Neural cell (in vitro differentiated cells): ENCODE results near the gene STARD9. TPM values are rescaled to one million over a fixed set of nuclear protein-coding genes. Genes with fewer than 3 reads are reported as not detected.

Source experiments
- H2AFZ ChIP-seq: fragments of 200-600, 300-800 bp; sonication (generic), shearing (Covaris generic); 2 replicates; pipeline ENCODE4 v1.6.0; 2014; ENCODE audit warnings: low read depth, mild to moderate bottlenecking, antibody characterized with exemption, low read length, moderate library complexity
- H3F3A ChIP-seq: fragments of 200-600 bp; shearing (Covaris generic); 2 replicates; pipeline ENCODE4 v1.6.1; 2016; ENCODE audit warnings: mild to moderate bottlenecking, moderate library complexity, mixed read lengths, antibody characterized with exemption, low read length; ENCODE audit not compliant: insufficient read depth, poor library complexity, severe bottlenecking
- H3K27ac ChIP-seq: fragments of 200-600, 300-800 bp; sonication (generic), shearing (Covaris generic); 2 replicates; pipeline ENCODE4 v1.5.1; 2014; ENCODE audit warnings: mild to moderate bottlenecking, low read length, moderate library complexity
- H3K27me3 ChIP-seq: fragments of 300-800, 200-600 bp; sonication (generic), shearing (Covaris generic); 2 replicates; pipeline ENCODE4 v1.6.0; 2014; ENCODE audit warnings: mild to moderate bottlenecking, low read depth, low read length, moderate library complexity; ENCODE audit not compliant: insufficient read depth
- H3K36me3 ChIP-seq: fragments of 300-800, 200-600 bp; sonication (generic), shearing (Covaris generic); 2 replicates; pipeline ENCODE4 v1.5.1; 2014; ENCODE audit warnings: mild to moderate bottlenecking, antibody characterized with exemption, low read length, moderate library complexity; ENCODE audit not compliant: insufficient read depth
- H3K4me2 ChIP-seq: fragments of 300-800, 200-600 bp; sonication (generic), shearing (Covaris generic); 2 replicates; pipeline ENCODE4 v1.6.0; 2014; ENCODE audit warnings: mild to moderate bottlenecking, low read length
- H3K4me3 ChIP-seq: fragments of 300-800, 200-600 bp; sonication (generic), shearing (Covaris generic); 2 replicates; pipeline ENCODE4 v1.5.1; 2014; ENCODE audit warnings: mild to moderate bottlenecking, low read length, moderate library complexity
- H3K79me2 ChIP-seq: fragments of 200-600 bp; shearing (Covaris generic); replicated peaks from 2 replicates; pipeline ENCODE4 v1.6.0; 2014; ENCODE audit warnings: mild to moderate bottlenecking, low read length, moderate library complexity; ENCODE audit not compliant: insufficient read depth
- H3K9ac ChIP-seq: fragments of 300-800, 200-600 bp; sonication (generic), shearing (Covaris generic); 2 replicates; pipeline ENCODE4 v1.6.1; 2016; ENCODE audit warnings: mild to moderate bottlenecking, low read length, mixed read lengths
- H3K9me2 ChIP-seq: fragments of 200-600 bp; shearing (Covaris generic); 2 replicates; pipeline ENCODE4 v1.6.1; 2016; ENCODE audit warnings: mild to moderate bottlenecking, low read length, mixed read lengths; ENCODE audit not compliant: insufficient read depth
- H3K9me3 ChIP-seq: fragments of 200-600, 300-800 bp; sonication (generic), shearing (Covaris generic); 2 replicates; pipeline ENCODE4 v1.6.1; 2016; ENCODE audit warnings: mild to moderate bottlenecking, mixed run types, low read length, moderate library complexity, mixed read lengths
- H4K20me1 ChIP-seq: fragments of 200-600 bp; shearing (Covaris generic); 2 replicates; pipeline ENCODE4 v1.6.1; 2016; ENCODE audit warnings: mild to moderate bottlenecking, mixed run types; ENCODE audit not compliant: insufficient read depth
- EP300 ChIP-seq: fragments of 450-650 bp; conservative IDR thresholded peaks from 2 replicates; pipeline ENCODE4 v1.6.1; 2014; ENCODE audit warnings: antibody characterized with exemption, mild to moderate bottlenecking, moderate library complexity; ENCODE audit not compliant: poor library complexity, severe bottlenecking
- EZH2 ChIP-seq: fragments of 200-600, 300-800 bp; shearing (Covaris generic), sonication (generic); IDR thresholded peaks from 2 replicates; pipeline ENCODE4 v1.6.1; 2014; ENCODE audit warnings: antibody characterized with exemption, low read length, borderline replicate concordance, mild to moderate bottlenecking; ENCODE audit not compliant: insufficient read depth, poor library complexity, severe bottlenecking
- MXI1 ChIP-seq: fragments of 450-650 bp; conservative IDR thresholded peaks from 2 replicates; pipeline ENCODE4 v1.6.1; 2014; ENCODE audit warnings: antibody characterized with exemption, mild to moderate bottlenecking; ENCODE audit not compliant: poor library complexity, severe bottlenecking
- POLR2AphosphoS5 ChIP-seq: IDR thresholded peaks from 2 replicates; pipeline ENCODE4 v1.6.1; 2012
- RAD21 ChIP-seq: fragments of 450-650 bp; conservative IDR thresholded peaks from 2 replicates; pipeline ENCODE4 v1.6.1; 2014; ENCODE audit warnings: antibody characterized with exemption, mild to moderate bottlenecking, moderate library complexity
- SMC3 ChIP-seq: fragments of 450-650 bp; conservative IDR thresholded peaks from 2 replicates; pipeline ENCODE4 v1.6.1; 2014; ENCODE audit warnings: antibody characterized with exemption, mild to moderate bottlenecking, moderate library complexity; ENCODE audit not compliant: poor library complexity
- TAF1 ChIP-seq: IDR thresholded peaks from 2 replicates; pipeline ENCODE4 v1.6.1; 2012; ENCODE audit warnings: low read depth
- polyA plus RNA-seq: library from polyadenylated mRNA; depleted of rRNA; stranded (reverse); fragments of >200 nt; gene quantifications from 2 replicates; pipeline ENCODE4 v1.2.3, GENCODE V29; 2014
- TF ChIP-seq, protein P1 (sequence below): fragments of 450-650 bp; IDR thresholded peaks from 2 replicates; pipeline ENCODE4 v1.5.1; 2014; ENCODE audit warnings: antibody characterized with exemption, mild to moderate bottlenecking, moderate library complexity; ENCODE audit not compliant: poor library complexity, severe bottlenecking
- TF ChIP-seq, protein P2 (sequence below): IDR thresholded peaks from 2 replicates; pipeline ENCODE4 v1.6.1; 2012; ENCODE audit warnings: borderline replicate concordance

STARD9 gene
- polyA plus RNA-seq, 1 donor from 2014 or later = 6.4 TPM

DNA sequence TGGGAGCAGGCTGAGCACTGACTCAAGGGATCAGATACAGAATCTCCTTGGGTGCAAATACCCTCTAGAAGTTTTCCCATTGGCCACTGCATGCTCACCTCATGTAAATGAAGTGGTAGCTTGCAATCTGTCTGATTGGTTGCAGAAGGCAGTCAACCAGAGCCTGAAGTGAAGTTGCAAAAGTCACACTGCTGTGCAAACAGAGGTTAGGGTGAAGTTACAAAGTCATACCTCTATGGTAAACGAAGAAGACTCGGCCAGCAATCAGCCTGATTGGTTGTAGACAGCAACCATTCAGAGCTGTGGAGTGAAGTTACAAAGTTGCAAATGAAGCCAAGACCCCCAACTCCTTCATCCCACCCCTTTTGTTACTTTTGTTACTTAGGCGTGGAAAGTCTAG, 27.1 kb downstream of the STARD9 start:
- no peaks in the 10 kb centered on the region for H4K20me1 ChIP-seq
- H3K79me2 ChIP-seq = no peaks in the 10 kb centered on the region
- no peaks in the 10 kb centered on the region for H3K36me3 ChIP-seq
- H3K4me3 ChIP-seq = no peak overlapping the region
- H3K9me2 ChIP-seq = no peaks in the 10 kb centered on the region
- H3K27ac ChIP-seq = no peak overlapping the region
- no peaks in the 10 kb centered on the region for H3K27me3 ChIP-seq
- no peak overlapping the region for H2AFZ ChIP-seq
- H3K9ac ChIP-seq = no peak overlapping the region
- no peaks in the 10 kb centered on the region for H3F3A ChIP-seq
- H3K9me3 ChIP-seq = no peaks in the 10 kb centered on the region
- TF ChIP-seq TAF1 (no peak), EP300 (no peak), SMC3 (no peak), RAD21 (no peak), MXI1 (no peak), EZH2 (no peak), POLR2AphosphoS5 (no peak)
- TF ChIP-seq, protein P1, sequence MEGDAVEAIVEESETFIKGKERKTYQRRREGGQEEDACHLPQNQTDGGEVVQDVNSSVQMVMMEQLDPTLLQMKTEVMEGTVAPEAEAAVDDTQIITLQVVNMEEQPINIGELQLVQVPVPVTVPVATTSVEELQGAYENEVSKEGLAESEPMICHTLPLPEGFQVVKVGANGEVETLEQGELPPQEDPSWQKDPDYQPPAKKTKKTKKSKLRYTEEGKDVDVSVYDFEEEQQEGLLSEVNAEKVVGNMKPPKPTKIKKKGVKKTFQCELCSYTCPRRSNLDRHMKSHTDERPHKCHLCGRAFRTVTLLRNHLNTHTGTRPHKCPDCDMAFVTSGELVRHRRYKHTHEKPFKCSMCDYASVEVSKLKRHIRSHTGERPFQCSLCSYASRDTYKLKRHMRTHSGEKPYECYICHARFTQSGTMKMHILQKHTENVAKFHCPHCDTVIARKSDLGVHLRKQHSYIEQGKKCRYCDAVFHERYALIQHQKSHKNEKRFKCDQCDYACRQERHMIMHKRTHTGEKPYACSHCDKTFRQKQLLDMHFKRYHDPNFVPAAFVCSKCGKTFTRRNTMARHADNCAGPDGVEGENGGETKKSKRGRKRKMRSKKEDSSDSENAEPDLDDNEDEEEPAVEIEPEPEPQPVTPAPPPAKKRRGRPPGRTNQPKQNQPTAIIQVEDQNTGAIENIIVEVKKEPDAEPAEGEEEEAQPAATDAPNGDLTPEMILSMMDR = no peak
- TF ChIP-seq, protein P2, sequence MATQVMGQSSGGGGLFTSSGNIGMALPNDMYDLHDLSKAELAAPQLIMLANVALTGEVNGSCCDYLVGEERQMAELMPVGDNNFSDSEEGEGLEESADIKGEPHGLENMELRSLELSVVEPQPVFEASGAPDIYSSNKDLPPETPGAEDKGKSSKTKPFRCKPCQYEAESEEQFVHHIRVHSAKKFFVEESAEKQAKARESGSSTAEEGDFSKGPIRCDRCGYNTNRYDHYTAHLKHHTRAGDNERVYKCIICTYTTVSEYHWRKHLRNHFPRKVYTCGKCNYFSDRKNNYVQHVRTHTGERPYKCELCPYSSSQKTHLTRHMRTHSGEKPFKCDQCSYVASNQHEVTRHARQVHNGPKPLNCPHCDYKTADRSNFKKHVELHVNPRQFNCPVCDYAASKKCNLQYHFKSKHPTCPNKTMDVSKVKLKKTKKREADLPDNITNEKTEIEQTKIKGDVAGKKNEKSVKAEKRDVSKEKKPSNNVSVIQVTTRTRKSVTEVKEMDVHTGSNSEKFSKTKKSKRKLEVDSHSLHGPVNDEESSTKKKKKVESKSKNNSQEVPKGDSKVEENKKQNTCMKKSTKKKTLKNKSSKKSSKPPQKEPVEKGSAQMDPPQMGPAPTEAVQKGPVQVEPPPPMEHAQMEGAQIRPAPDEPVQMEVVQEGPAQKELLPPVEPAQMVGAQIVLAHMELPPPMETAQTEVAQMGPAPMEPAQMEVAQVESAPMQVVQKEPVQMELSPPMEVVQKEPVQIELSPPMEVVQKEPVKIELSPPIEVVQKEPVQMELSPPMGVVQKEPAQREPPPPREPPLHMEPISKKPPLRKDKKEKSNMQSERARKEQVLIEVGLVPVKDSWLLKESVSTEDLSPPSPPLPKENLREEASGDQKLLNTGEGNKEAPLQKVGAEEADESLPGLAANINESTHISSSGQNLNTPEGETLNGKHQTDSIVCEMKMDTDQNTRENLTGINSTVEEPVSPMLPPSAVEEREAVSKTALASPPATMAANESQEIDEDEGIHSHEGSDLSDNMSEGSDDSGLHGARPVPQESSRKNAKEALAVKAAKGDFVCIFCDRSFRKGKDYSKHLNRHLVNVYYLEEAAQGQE = no peak
- H3K4me2 ChIP-seq = no peak overlapping the region

DNA sequence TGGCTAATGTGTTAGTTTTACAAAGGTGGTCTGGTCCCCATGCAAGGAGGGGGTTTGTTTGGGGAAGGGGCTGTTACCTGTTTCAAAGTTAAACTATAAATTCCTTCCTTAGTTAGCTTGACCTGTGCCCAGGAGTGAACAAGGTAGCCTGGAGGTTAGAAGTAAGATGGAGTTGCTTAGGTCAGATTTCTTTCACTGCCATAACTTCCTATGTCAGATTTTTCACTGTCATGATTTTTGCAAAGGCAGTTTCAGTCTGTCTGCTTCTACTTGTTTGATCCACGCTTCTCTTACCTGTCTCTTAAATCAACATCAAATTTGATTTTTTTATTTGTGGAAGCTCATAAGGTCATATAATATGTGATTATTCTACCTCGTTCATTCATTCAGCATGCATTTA, 28.6 kb downstream of the STARD9 start:
- no peaks in the 10 kb centered on the region for H4K20me1 ChIP-seq
- TF ChIP-seq, protein P2 = no peak
- TF ChIP-seq POLR2AphosphoS5 = no peak
- no peak for TF ChIP-seq TAF1
- no peak for TF ChIP-seq EP300
- TF ChIP-seq RAD21 = no peak
- TF ChIP-seq MXI1 = no peak
- TF ChIP-seq EZH2 = no peak
- TF ChIP-seq, protein P1 = no peak
- TF ChIP-seq SMC3 = no peak
- no peaks in the 10 kb centered on the region for H3F3A ChIP-seq
- no peaks in the 10 kb centered on the region for H3K27me3 ChIP-seq
- H3K9ac ChIP-seq = no peak overlapping the region
- no peaks in the 10 kb centered on the region for H3K36me3 ChIP-seq
- H3K9me3 ChIP-seq = no peaks in the 10 kb centered on the region
- H3K9me2 ChIP-seq = no peaks in the 10 kb centered on the region
- no peak overlapping the region for H3K4me3 ChIP-seq
- H3K27ac ChIP-seq = no peak overlapping the region
- no peak overlapping the region for H3K4me2 ChIP-seq
- H3K79me2 ChIP-seq = no peaks in the 10 kb centered on the region
- no peak overlapping the region for H2AFZ ChIP-seq
